Inferior parietal cortex (tissue), 1 donor: ENCODE measurements around the gene NOXA1.
"Not testable (repeated sequence)": the region's sequence is repeated elsewhere in the genome, so short reads cannot be mapped to it uniquely, and the experiment has no call there.

Experiments
- DNase-seq: peaks from one replicate; pipeline ENCODE4 v3.0.0-alpha.2; 2016; ENCODE audit errors: extremely low spot score

Gene NOXA1

GRCh38 chr9:137422604-137423513 is at the start of gene NOXA1, which contains the start of gene EXD3:
TSS of gene NOXA1 (plus strand) at chr9:137423393. CDS start at chr9:137423530, 137 bp downstream.
TSS of gene EXD3 (minus strand) at chr9:137423162. CDS start at chr9:137395357, 27,805 bp downstream.
- peak; percentile 82 for DNase-seq

GRCh38 chr9:137373611-137373980 is 49.6 kb upstream of the NOXA1 start:
- DNase-seq = no peak

- no peak for DNase-seq
Observed at GRCh38 chr9:137374131-137374845, 48.9 kb upstream of the NOXA1 start.

- no peak for DNase-seq
Observed at GRCh38 chr9:137375321-137376058, 47.7 kb upstream of the NOXA1 start.

GRCh38 chr9:137376386-137376785 is 46.8 kb upstream of the NOXA1 start:
- DNase-seq = no peak

- not testable (repeated sequence) for DNase-seq
Observed at GRCh38 chr9:137378688-137379410, 44.3 kb upstream of the NOXA1 start.

GRCh38 chr9:137379761-137380161 is 43.4 kb upstream of the NOXA1 start:
- DNase-seq = no peak

- no peak for DNase-seq
Observed at GRCh38 chr9:137380171-137380570, 43.0 kb upstream of the NOXA1 start.

GRCh38 chr9:137380606-137381005 is 42.6 kb upstream of the NOXA1 start:
- no peak for DNase-seq

GRCh38 chr9:137381501-137382443 is 41.4 kb upstream of the NOXA1 start:
- DNase-seq = no peak

- DNase-seq = no peak
Observed at GRCh38 chr9:137382444-137383080, 40.6 kb upstream of the NOXA1 start.

- no peak for DNase-seq
Observed at GRCh38 chr9:137383081-137383783, 40.0 kb upstream of the NOXA1 start.

GRCh38 chr9:137383784-137384756 is 39.1 kb upstream of the NOXA1 start:
- no peak for DNase-seq

GRCh38 chr9:137385061-137385655 is 38.0 kb upstream of the NOXA1 start:
- DNase-seq = no peak

GRCh38 chr9:137386507-137387113 is 36.6 kb upstream of the NOXA1 start:
- not testable (repeated sequence) for DNase-seq

GRCh38 chr9:137387114-137387890 is 35.9 kb upstream of the NOXA1 start:
- DNase-seq = no peak
